Measurements from ENCODE around the gene RPS6KB2. TPM values are rescaled to one million over a fixed set of nuclear protein-coding genes. Genes with fewer than 3 reads are reported as not detected.

Gene RPS6KB2
- total and polyA plus RNA-seq, 2 donors (not counting 1 experiment from before 2014, with no cell fraction given), result 81.8 to 131 TPM

GRCh38 chr11:67437082-67437808, 9.0 kb downstream of the RPS6KB2 start, which contains the start of gene PTPRCAP:
Gene PTPRCAP, minus strand, starts transcription at chr11:67437682. Its CDS starts 63 bp downstream, at chr11:67437619.
- ChIA-PET CTCF (interaction anchor here (0.6 to 4.4 kb wide), 21 partner anchors 9 to 86 kb away, joined by 3 to 63 read pairs (median 7); partner anchors contain the start of genes CABP4, GPR152, PITPNM1 and PPP1CA), POLR2A (interaction anchor here (0.6 to 9.5 kb wide), 28 partner anchors 9 to 319 kb away, joined by 3 to 215 read pairs (median 10); partner anchors contain the start of genes AIP, ANKRD13D, CABP4 and CLCF1)
- Histone ChIP-seq H3K4me2 (replicated peaks; ENCODE audit: low read depth, low read length, poor library complexity, severe bottlenecking) (peak within 1 kb of the TSS; percentile 99), H2AFZ (ENCODE audit: insufficient read depth, low read depth, low read length, poor library complexity, severe bottlenecking) (no peak within 1 kb of the TSS), H4K20me1 (ENCODE audit: control insufficient read depth, insufficient read depth, low read length, poor library complexity, severe bottlenecking) (peaks cover 69% of the 10 kb centered on the region), H3K9me3 (ENCODE audit: control extremely low read depth in 1 of 3, control insufficient read depth in 2 of 3, insufficient read depth in 1 of 3, low read length in 2 of 3) (peaks cover 0 to 3% (median 0%) of the 10 kb centered on the region in 3 donors), H3K4me1 (ENCODE audit: control insufficient read depth in 2 of 2, insufficient read depth in 2 of 2, low read length in 2 of 2) (peaks cover 68 to 89% of the 10 kb centered on the region in 2 donors), H3K9ac (ENCODE audit: low read length) (peak within 1 kb of the TSS; percentile 82), H3K79me2 (ENCODE audit: control insufficient read depth, insufficient read depth, low read length) (peaks cover 67% of the 10 kb centered on the region), H3K36me3 (replicated peaks in 1 of 2; ENCODE audit: control extremely low read depth in 1 of 2, control insufficient read depth in 1 of 2, extremely low read depth in 1 of 2, insufficient read depth in 2 of 2, low read length in 1 of 2) (peaks cover 0 to 40% of the 10 kb centered on the region in 2 experiments), H3K27me3 (replicated peaks in 1 of 4; ENCODE audit: control extremely low read depth in 1 of 4, control insufficient read depth in 3 of 4, insufficient read depth in 4 of 4, low read length in 3 of 4) (no peaks in the 10 kb centered on the region), H3K27ac (ENCODE audit: low read length in 2 of 2) (peak within 1 kb of the TSS; percentile 71 to 88), H3K4me3 (ENCODE audit: control extremely low read depth in 1 of 5, extremely low read depth in 1 of 5, insufficient read depth in 1 of 5, low read depth in 2 of 5, low read length in 4 of 5) (peak within 1 kb of the TSS; percentile 51 to 96 (median 86))
- Mint-ChIP-seq H3K27ac (peak within 1 kb of the TSS; percentile 98), H3K27me3 (no peaks in the 10 kb centered on the region), H3K4me1 (peaks cover 89% of the 10 kb centered on the region), H3K9me3 (ENCODE audit: insufficient read depth) (no peaks in the 10 kb centered on the region), H3K4me3 (peak within 1 kb of the TSS; percentile 88)
- ATAC-seq (ENCODE audit: low read depth), result peak; percentile 53
- WGBS (ENCODE audit: insufficient coverage), result 0% methylated on average over 15 of the region's 26 CpGs
- intact Hi-C loops (cut with micrococcal nuclease), result loop anchor here (1.0 to 2.0 kb wide), 6 partner anchors 16 to 69 kb away; partner anchors contain the start of genes AIP and TMEM134
- peak; percentile 82 for DNase-seq
- TF ChIP-seq EZH2 (IDR thresholded peaks at IDR 0.05; ENCODE audit: borderline replicate concordance, insufficient read depth, low read depth, low read length, poor library complexity, severe bottlenecking) (no peak), CTCF (IDR thresholded peaks at IDR 0.05) (no peak)
